GM11168 (cell line): ENCODE results near the gene KAT2A.
"Not testable (repeated sequence)": the region's sequence is repeated elsewhere in the genome, so short reads cannot be mapped to it uniquely, and the experiment has no call there.

Source experiments
- in situ Hi-C: fragments of 300-500 bp; cut with MboI; formaldehyde crosslinking; loops from one replicate; pipeline ENCODE4 v1.12.0; 2022; ENCODE audit warnings: low sequenced_read_pairs; ENCODE audit not compliant: unreplicated experiment

The KAT2A gene

DNA sequence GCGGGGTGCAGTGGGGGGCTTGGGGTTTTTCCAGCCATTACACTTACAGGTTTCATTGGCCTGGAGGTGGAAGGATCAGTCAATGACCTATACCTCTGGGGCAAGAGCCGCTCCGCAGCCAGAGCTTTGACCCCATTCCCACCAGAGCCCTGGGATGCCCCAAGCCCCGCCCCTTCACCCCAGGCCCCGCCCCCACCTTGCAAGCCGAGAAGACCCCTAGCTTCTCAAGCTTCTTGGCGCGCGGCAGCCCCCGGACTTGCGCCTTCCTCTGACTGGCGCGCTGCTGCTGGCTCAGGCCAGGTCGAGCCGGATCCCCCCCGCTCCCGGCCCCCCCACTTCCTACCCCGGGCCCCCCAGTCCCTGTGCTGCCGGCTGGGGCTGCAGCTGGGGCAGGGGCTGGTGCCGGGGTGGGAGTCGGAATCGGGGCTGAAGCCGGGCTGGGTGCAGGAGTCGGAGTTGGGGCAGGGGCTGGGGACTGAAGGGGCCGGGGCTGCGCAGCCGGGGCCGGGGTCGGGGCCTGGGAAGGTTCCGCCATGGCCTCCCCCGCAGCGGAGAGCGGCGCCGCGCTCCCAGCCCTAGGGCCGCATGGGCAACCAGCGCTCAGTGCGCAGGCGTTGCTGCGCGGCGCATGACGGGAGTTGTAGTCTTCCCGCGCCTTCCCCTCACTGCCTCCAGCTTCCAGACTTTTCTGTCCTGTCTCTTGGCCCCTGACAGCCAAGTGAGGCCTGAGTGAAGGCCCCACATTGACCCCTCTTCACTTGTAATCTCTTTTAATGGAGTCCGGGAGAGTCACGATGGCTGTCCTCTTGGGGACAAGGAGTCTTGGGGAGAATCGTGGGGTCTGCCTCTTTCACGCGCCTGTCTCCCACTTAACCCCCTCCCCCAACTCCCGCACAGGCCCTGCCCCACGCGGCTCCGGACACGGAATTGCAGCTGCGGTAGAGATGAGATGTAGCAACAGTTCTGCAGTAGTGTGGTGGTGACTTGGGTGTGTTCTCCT lies at the start of gene KAT2A:
TSS of gene KAT2A (minus strand) at position 598 of the 1,000 bp plus-strand sequence. CDS start at position 535, 63 bp downstream.
- in situ Hi-C loops = no loop called here

DNA sequence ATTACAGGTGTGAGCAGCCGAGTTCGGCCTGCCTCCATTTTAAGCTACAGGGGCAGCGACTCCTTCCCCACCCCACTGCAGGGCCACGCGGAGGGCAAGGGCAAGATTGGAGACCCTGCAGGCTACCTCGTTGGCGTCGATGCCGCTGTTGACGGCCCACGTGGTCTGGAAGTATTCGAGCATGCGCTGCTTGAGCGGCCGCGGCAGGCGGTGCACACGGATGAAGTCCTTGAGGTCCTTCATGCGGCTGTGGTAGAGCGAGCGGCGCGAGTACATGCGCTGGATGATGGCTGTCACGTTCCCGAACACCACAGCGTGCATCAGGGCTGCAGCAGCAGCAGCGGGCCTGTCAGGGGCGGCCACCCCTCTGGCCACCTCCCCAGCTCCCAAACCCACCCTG lies 48.2 kb upstream of the KAT2A start:
- in situ Hi-C loops = no loop called here

DNA sequence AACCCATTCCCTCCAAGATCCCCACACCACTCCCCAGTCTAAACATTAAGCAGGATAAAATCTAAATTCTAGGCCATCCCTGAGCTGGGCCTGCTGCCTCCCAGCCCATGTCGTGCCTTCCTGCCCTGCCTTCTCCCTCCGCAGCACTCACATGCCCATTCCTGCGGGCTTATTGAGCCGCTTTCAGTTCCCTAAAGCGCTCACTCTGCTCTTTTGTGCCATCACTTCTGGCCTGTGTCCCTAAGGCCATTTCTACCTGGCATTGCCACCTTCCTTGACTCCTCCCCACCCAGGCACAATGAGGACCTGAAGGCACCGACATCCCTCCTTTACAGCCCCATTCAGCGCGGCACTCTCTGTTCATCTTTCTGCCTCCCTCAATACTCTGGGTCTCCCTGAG lies 46.6 kb upstream of the KAT2A start:
- in situ Hi-C loops = no loop called here

DNA sequence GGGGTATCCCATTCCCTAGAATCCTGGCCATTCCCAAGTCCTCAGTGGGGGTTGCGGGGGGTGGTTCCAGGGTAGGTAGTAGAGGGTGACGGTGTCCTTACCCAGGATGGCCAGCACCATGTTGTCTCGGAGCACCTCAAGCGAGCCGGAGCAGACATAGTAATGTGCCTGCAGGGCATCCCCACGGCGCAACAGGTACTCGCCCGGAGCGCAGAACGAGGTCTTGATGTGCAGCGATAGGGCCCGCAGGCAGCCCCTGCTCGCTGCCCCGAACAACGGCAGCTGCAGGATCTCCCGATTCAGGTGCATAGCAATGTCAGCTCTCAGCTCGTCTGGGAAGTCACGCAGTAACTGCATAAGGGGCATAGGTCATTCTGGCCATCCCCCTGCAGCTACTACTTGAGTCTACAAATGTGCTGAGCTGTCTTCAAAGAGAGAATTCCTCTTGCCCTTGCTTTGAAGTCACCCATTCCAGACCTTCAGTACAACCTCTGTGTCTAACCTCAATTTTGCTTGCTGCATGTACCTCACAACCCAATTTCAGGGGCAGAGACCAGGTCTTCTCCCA lies 45.1 kb upstream of the KAT2A start:
- in situ Hi-C loops = no loop called here

- in situ Hi-C loops = no loop called here
Observed at GRCh38 chr17:42165751-42166150, 44.6 kb upstream of the KAT2A start.

DNA sequence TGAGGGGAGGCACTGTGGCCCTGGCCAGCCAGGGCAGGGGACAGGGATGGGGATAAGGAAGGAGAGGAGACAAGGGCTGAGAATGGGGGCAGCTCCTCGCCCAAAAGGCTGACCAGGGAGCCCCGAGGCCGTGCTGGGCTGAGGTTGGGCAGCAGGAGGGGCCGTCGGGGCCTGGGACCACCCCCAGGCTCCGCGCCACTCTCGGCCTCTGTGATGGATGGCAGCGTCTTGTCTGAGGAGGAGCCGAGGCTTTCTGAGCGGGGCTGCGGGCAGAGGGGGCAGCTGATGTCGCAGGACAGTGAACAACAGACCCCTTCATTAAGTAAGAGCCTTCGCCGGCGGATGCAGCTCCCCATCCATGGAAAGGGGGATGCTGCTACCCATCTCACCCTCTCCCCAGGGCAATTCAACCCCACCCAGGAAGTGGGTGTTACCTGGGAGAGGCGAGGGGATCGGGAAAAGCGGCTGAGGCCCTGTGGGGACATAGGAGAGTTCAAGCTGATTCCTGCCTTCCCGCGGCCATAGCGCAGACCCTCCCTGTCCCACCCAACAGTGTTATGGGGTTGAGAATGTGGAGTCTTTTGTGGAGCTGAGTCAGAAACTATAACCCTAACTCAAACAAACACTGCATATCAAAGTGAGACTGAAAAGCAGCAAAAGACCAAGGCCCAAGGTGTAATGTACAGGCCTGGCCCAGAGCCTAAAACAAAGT lies 42.7 kb upstream of the KAT2A start:
- in situ Hi-C loops = no loop called here

- in situ Hi-C loops = no loop called here
Observed at GRCh38 chr17:42163113-42163512, 41.9 kb upstream of the KAT2A start.

DNA sequence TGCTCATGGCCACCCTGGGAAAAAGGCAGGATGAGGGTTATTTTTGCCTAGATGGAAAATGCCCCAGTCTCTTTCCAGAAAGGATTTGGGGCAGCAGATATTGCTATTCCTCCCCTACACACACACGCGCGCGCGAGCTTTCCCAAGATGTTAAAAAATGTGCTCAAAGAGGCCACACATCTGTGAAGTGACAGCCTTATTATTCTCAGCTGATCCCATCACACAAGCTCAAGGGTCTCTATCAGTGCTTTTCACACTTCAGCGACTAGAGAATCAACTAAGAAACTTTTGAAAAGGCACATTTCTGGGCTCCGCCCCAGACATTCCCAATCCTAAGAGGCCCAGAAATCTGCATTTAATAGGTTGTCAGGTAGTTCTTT lies 39.4 kb upstream of the KAT2A start:
- in situ Hi-C loops = no loop called here

- in situ Hi-C loops = no loop called here
Observed at GRCh38 chr17:42159796-42160530, 38.8 kb upstream of the KAT2A start.

DNA sequence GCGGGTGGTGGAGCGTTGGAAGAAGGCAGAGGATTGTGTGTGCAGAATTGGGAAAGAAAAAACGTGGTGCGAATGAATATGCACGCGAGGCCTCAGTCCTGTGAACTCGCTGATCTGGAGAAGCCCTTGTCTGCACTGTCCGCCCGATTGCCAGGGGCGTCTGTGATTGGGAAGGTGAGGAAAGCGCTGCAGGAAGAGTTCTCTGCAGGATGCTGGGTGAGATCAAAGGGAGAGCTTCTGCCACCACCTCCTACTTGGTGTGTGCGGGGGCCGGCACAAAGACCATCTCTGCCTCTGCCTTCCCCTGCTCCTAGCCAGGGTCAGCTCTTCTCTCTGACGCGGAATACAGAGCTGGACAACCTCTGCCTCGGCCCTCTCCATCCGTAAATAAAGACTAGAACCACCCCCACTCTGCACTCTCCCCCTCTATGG lies 34.5 kb upstream of the KAT2A start:
- in situ Hi-C loops = no loop called here

DNA sequence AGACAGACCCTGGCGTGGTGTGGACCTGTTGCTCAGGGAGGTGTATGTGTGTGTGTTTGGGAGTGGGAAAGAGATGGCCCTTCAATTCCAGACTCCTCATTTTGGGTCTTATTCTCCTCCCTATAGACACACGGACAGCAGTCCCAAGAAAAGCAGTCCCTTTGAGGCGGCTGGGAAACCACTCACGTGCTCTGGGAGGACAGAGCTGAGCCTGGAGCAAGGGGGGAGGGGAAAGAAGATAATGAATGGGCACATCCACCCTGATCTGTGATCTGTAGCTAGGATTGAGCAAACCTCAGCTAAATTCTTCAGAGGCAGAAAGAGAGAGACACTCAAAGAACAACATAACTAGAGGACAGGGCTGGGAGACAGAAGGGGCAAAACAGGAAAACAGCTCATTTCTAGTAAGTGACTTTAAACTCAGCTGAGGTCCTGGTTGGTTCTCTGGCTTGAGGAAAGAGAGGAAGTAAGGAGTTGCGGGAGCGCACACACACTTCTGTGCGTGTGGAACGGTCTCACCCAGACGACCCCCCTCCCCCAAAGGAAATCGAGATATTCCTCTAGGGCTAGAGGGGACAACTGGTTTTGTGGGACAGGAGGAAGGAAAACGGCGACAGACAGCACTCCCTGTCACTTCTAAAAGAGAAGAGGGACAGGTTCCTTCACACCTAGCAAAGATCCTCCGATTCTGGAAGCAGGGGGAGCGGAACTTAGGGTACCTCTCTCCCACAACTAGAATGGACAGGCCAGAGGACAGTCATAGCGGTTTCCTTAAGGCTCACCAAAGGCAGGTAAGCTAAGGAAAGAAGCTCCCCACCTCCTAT lies 33.0 kb upstream of the KAT2A start:
- in situ Hi-C loops = no loop called here

DNA sequence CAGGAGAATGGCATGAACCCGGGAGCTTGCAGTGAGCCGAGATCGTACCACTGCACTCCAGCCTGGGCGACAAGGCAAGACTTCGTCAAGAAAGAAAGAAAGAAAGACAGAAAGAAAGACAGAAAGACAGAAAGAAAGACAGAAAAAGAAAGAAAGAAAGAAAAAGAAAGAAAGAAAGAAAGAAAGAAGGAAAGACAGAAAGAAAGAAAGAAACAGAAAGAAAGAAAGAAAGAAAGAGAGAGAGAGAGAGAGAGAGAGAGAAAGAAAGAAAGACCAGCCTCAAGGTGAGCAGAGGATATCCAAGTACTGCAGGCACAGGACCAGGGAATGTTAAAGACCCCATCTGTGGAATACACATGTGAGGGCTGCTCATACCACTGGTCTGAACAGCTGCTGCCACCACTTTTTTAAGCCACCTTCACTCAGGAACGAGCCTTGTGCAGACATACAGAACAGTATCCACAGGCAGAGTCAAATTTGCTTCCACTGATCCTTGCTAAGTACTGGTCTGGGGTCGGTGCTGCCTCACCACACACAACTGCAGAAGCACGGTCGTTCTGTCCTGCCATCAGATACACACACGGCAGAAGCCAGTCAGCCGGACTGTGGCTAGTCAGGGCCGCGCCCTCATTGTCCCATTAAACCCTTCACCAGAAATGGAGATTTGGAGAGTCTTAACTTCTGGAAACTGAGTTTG lies 25.9 kb upstream of the KAT2A start:
- in situ Hi-C loops = no loop called here

DNA sequence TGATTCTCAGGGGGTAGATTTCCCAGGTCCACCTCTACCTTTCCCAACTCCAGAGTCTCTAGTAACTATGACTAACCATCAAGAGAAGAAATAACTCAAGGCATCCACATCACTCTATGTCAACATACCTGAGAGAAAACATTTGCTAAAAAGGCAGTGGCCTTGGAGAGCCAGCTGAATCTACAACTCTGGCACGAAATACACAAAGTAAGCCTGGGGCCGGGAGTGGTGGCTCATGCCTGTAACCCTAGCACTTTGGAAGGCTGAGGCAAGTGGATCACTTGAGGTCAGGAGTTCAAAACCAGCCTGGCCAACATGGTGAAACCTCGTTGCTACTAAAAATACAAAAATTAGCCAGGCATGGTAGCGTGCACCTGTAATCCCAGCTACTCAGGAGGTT lies 22.0 kb upstream of the KAT2A start:
- in situ Hi-C loops = not testable (repeated sequence)

DNA sequence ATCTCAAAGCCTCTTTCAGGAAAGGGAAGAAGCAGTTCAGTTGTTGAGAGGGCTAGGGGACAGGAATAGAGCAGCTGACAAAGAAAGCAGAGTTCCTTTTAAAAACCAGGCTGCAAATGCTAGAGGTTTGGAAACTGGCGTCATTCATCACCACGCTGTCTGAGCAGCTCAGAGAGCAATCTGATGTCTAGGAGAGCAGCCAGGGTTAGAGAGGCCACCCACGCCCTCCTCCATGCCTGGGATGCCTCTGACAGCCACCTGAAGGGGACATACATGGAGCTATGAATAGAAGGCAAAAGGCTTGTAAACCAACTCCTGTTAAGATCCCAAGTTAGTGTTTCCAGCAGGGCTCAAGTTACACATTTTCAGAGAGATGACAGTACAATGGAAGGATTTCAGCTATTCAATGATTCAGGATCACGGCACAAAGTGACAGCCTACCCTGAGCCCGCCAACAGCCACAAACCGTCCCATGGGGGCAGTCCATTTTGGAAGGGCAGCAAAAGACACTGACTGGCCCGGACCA lies 21.3 kb upstream of the KAT2A start:
- in situ Hi-C loops = no loop called here

- in situ Hi-C loops = no loop called here
Observed at GRCh38 chr17:42141382-42141781, 20.2 kb upstream of the KAT2A start.

GRCh38 chr17:42140690-42141089 lies 19.5 kb upstream of the KAT2A start:
- in situ Hi-C loops = not testable (repeated sequence)

- in situ Hi-C loops = no loop called here
Observed at GRCh38 chr17:42138749-42139492, 17.8 kb upstream of the KAT2A start.

DNA sequence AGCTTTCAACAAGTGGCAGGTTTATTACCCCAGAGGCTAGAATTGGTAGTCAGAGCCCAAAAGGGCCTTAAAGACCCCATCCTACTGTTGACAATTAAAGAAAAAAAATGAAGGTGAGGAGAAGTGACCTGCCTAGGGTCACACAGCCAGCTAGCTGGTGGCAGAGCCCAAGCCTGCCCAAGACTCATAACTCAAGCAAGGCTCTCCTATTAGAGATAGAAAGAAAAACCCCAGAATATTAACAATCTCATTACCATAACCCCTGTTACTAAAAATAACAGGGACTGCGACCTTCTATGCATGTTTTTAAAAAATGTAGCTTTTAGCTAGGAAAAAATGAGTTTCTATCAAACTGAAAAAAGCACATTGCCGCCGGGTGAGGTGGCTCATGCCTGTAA lies 15.5 kb upstream of the KAT2A start:
- in situ Hi-C loops = no loop called here
